GM19455 (cell line): ENCODE measurements around the gene AQP2.

Source experiments
- ATAC-seq: cut with Tn5 transposase; IDR thresholded peaks from one replicate; pipeline ENCODE4 v1.9.1; 2021; ENCODE audit not compliant: unreplicated experiment

AQP2 gene, protein sequence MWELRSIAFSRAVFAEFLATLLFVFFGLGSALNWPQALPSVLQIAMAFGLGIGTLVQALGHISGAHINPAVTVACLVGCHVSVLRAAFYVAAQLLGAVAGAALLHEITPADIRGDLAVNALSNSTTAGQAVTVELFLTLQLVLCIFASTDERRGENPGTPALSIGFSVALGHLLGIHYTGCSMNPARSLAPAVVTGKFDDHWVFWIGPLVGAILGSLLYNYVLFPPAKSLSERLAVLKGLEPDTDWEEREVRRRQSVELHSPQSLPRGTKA

DNA sequence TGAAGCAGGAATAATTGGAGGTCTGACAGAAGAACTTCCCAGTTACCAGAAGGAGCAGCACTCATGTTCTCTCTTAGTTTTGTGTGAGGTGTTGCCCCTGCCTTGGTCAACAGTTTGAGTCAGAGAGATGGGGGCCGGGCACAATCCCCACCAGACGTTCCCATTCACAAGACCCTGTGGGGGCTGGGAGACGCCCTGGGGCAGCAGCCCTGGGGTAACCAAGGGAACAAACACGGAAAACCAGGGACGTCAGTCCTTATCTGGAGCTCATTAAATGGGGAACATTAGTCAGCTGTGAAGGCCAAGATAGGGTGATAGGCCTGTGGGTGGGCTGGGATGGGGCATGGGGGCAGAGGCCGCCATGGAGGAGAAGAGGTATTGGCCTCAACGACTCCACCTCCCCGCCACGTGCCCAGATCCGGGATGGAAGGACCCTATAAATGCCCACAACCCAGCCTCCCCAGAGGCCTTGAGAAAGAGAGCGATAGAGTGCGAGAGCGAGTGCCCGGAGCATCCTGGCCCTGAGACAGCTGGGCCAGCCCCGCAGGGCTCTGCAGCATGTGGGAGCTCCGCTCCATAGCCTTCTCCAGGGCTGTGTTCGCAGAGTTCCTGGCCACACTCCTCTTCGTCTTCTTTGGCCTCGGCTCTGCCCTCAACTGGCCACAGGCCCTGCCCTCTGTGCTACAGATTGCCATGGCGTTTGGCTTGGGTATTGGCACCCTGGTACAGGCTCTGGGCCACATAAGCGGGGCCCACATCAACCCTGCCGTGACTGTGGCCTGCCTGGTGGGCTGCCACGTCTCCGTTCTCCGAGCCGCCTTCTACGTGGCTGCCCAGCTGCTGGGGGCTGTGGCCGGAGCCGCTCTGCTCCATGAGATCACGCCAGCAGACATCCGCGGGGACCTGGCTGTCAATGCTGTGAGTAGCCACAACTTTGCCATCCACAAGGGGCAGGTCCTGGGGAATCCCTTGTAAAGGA, at the start of gene AQP2:
TSS of gene AQP2 (plus strand) at position 465 of the 979 bp plus-strand sequence. CDS start at position 559, 94 bp downstream.
- no peak for ATAC-seq

DNA sequence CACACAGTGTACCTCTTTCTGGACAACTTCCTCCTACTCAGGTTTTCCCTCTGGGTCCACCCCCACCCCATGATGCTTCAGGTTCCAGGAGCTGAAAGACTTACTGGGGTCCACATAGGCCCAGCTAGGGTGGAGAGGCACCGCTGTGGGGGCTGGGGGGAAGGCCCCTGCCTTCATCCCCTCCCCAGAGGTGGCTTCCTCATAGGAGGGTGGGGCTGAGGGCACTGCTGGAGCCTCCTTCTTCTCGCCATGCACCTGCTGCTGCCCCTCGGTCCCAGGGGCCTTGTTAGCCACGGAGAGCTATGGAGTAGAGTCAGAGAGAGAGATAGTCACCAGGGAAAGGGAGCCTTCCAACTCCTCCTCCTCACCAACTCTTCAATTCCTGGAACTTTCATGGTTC, 49.5 kb upstream of the AQP2 start:
- ATAC-seq: no peak

DNA sequence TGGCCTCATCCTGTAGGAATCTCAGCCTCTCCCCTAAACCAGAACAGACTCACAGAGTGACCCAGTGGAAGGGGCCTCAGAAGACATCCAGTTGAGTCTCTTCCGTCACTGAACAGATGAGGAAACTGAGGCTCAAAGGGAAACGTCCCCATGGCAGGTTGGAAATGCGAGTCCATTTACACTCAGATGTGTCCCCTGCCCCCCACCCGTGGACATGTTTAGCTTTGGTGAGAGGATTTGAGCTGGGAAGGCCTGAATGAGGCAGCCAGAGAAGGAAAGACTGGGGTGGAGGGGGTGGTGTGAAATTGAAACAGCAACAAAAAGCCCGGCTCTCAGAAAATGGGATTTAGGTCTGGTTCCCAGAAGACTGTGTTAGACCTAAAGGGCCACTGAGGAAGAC, 48.6 kb upstream of the AQP2 start:
- no peak for ATAC-seq

DNA sequence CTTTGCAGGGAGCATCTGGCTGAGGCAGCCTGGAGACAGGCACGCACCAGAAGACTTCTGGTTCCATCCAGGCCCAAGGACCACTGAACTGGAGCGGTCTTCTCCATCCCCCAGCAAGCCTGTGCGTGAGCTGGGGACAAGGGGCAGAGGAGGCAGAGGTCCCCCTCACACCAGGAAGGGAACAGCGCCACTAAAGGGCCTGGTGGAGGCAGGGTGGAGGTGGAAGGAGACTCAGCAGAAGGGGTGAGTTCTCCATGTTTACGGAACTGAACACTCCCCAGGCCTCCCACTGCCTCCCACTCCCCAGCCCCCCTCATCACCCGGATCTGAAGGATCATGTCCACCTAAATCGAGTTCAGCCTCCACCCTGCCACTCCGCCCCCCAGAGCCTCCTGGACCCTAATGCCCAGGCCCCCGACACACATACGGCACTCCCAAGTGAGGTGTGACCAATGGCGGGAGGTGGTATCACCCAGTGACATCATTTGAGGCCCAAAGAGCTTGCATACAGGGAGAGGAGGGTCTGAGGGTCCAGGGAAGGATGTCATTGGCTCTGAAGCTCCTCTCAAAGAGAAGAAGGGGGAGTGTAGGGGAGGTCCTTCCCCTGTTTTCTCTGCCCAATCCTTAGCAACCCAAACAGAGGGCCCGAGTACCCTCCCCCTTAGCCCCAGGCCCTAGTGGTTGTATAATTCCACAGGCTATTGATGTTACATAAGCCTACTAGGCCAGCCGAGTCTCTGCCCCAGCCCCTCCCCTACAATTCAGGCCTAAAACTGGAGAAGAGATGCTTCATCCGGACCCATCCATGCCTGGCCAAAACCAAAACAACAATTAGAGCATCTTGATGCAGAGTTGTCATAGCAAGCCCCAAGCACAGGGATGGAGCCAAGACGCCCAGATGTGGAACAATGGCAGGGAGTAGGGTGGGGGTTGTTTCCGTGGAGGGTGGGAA, 47.9 kb upstream of the AQP2 start:
- ATAC-seq: no peak

DNA sequence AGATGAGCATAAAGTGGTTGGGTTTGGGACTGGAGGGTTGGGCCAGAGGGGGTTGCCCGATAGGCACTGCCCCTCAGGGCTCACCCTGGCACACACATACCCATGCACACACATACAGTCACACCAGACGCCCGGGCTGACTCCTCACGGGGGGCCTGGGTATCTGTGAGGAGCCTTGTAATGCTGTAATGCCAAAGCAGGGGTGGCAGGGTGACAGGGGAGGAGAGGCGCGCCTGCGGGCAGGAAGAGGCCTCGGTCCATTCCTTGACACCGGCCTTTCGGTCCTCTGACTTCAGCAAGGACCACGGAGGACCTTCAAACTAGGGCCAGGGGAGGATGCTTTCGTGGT, 47.2 kb upstream of the AQP2 start:
- ATAC-seq: no peak

DNA sequence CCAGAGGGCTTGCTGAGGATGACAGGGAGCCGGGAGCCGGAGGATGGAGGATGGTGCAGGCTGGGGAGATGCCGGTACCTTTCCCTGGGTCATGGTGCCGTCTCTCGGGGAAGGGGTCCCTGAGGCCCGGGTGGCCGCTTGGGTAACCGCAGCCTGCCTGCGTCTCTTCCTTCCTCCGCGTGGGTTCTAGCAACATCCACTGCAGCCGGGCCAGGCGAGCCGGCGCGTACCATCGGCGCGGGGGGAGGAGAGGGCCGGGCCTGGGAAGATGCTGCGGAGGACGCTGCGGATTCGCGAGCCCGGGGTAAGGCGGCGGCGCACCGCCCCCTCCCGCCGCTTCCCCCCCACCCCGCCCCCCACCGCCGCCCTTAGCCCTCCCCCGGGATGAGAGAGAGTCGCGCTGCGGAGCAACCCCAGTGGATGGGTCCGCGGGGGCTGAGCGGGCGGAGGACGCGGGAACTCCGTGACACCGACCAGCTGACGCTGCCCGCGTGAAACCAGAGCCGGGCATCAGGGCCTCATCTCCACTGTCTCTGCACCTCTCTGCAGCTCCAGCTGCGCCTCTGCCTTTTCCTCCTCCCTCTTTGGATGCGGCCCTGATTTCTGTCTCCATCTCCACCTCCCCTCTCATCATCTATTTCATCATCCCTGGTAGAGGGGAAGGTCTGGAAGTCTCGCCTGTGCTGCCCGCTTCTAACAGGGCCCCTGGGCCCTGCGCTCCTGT, 46.7 kb upstream of the AQP2 start, which contains the start of gene FAIM2:
TSS of gene FAIM2 (minus strand) at position 201 of the 724 bp plus-strand sequence. CDS start at position 93, 108 bp downstream.
- no peak for ATAC-seq

DNA sequence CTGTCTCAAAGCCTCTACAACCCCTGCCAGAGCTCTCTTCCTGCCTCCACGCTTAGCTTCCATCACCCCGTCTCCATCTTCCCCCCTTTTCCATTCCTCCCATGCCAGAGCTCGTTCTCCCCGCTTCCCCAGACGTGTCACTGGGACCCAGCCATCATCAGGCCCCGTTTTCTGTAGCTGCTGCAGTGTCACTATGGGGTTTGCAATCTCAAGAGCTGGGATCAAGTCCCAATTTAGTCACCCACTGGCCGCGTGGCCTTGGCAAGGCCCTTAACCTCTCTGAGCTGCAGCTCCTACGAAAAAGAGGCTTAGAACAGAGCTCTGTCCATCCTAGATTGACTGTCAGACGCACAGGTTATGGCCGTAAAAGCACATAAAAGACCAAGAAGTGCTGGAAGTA, 45.9 kb upstream of the AQP2 start:
- ATAC-seq: no peak

DNA sequence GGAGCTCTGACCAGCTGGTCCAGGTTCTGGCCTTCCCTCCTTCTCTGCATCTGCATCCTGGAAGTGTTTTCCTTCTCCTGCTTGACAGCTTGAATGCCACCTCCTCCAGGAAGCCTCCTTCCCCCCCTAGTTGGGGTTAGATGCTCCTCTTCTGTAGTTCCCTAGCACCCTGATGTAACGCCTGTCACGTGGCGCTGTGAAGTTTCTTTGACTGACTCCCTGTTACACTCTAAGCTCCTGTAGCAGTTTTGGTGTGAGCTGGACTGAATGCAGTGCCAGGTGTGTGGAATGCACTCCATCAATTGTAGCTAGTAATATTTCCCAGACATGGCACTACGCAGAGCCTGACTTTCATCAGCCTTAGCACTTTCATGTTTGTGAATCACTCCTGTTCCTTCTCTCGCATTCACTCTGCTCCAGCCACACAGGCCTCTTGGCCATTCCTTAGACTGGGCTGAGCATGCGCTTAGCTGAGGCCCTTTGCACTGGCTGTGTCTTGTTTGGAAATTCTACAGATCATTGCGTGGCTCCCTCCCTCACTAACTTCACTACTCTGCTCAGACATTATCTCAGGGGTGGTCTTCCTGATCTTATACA, 44.7 kb upstream of the AQP2 start:
- ATAC-seq: no peak

DNA sequence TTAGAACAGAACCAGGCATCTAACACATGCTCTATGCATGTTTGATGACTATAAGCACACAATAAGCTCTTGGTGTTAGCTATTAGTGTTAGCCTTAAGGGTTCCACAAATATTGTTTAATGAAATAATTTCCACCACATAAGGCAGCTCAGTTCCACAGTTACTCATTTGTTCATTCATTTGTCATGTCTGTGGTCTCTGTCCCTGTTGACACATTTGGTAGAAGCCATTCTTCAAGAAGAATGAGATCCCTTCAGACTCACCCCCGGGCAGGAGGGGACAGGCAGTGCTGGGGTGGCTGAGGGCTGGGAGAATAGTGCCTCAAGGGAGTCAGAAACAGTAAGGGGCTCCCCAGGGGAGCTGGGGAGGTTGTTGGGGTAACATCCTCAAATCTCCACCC, 43.2 kb upstream of the AQP2 start:
- ATAC-seq: no peak

DNA sequence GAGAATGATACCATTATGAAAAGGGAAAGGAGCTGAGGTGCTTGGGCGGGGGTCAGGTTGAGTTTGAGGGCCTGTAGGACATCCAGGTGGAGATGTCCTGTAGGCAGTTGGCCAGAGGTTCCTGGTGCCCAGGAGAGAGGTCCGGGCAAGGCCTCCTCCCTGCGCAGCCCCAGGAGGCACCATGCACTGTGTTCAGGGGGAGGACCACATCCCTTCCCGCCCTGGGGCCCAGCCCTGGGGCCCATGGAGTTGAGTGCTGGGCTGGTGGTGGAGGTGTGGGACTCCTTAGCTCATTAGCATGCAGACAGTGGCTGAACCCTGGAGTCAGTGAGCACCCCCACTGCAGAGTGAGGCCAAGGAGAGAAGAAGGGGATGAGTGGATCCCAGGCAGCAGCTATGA, 41.2 kb upstream of the AQP2 start:
- ATAC-seq: no peak

DNA sequence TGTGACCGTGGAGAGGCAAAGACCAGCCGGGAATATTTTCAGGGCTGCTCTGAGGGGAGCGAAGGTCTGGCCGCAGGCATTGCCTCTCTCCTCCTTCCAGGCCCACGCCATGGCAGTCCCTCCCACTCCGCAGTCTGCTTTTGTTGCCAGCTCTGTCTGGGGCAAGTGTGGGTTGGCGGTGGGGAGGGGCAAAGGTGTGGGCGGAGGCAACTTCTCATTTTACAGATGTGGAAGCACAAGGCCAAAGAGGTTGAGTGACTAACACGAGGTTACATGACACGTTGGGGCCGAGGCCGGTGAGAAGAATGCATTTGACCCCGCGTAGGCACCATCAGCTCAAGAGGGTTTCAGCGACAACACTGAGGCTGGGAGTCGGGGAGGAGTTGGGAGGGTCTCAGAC, 40.7 kb upstream of the AQP2 start:
- ATAC-seq: no peak

DNA sequence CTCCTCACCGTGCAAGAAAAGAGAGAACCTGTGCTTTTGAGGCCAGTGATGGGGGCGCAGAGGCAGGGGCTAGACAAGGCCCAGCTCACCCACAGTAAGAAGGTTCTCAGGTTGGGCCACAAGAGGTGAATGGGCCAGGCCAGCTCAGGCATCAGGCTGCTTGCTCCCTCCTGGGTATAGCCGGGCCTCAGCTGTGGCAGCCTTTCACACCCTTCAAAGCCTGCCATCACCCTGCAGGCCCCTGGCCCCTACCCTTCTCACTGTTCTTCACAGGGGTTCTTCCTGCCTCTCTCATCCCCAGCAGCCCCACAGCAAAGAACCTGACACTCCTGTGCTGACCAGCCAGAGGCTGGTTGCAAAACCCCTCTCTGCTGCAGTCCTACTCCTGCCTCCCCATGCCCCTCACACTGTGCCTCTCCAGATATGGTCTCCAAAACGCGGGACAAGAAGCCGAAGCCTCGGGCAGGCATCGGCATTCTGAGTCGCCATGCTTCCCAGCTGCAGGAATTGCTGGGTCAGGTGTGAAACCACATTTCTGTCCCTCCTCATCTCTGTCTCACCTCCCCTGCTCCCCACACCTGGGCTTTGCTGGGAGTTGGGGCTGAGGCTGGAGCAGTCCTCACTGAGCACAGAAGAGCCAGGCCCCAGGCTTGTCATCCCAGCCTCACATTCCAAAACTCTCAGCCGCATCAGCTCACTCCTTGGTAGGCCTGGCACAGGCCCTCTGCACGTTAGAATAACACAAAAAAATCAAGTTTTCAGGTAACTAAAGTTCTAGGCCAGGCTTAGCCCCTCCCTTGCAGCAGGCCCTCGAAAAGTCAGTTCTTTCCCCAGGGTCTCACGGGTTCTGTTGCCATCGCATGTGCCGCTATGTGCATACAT, 40.0 kb upstream of the AQP2 start:
- no peak for ATAC-seq

DNA sequence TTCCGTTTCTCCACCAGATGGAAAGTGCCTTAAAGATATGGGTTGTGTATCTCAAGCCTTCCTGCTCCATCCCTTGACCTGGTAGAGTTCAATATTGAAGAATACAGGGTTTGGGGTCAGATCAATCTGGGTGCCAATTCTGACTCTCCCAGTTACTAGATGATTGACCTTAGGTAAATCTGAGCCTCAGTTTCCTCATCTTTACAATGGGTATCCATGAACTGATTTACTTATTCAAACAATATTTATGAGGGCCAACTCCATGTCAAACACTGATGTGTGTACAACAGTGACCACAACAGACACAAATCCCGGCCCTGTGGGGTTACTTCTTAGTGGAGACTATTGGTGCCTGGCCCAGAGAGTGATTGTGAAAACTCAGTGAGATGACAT, 39.3 kb upstream of the AQP2 start:
- no peak for ATAC-seq

DNA sequence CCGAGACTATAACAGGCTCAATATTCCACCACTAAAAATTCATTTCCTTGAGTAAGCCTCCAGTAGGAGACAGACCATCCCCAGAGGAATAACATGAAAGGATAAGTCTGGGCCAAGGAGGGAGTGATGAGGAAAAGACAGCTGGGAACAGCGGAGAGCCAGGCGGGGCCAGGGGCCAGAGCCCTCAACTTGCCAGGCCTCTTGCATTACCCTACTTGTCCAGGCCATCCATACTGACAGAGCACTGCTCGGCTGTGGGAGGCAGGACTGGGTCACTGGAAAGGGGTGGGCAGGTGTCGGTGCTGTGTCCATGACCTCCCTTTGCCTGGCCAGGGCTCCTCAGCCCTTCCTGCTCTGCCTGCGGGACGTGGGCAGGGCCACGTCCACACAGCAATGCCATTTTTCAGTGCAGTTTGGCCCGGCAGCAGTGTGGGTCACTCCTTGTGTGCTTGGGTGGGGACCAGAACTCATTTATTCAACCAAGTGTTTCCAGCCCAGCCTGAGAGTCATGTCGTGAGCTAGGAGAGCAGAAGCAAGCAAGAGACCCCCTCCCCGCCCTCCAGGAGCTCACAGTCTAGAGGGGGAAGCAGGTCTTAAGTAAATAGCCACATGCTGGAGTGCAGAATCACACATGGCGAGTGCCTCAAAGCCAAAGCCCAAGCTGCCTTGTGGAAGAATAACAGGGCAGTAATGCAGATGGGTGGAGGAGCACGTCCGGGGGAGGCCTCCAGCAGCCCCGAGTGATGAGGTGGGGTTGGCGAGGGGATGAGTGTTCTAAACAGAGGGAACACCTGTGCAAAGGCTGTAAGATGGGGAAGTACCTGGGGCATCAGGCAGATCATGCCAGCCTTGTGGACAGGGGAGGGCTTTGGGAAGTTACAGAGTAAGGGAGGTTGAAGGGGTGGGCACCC, 37.9 kb upstream of the AQP2 start:
- ATAC-seq: no peak

DNA sequence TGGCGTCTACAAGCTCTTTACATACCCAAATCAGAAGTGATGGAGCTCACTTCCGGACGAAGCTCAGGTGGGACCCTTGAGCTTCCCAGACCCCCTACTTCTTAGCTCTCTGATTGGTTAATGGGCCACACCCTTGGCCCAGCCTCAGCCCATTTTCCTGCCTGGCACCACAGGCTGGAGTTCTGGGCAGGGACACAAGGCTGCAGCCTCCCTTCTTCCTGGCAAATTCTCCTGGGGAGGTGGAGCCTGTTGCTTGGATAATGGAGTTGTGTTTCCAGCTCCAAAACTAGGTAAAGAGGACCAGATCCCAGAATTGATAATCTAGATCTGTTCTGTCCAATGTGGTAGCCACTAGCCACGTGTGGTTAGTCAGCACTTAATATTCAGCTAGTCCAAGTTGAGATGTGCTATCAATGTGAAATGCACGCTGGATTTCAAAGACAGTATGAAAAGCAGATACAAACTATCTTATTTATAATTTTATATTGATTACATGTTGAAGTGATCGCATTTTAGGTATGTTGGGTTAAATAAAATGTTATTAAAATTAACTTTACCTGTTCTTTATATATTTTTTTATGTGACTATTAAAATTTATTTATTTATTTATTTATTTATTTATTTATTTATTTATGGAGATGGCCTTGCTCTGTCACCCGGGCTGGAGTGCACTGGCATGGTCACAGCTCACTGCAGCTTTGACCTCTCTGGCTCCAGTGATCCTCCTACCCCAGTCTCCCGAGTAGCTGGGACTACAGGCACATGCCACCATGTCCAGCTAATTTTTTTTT, 34.2 kb upstream of the AQP2 start:
- no peak for ATAC-seq

DNA sequence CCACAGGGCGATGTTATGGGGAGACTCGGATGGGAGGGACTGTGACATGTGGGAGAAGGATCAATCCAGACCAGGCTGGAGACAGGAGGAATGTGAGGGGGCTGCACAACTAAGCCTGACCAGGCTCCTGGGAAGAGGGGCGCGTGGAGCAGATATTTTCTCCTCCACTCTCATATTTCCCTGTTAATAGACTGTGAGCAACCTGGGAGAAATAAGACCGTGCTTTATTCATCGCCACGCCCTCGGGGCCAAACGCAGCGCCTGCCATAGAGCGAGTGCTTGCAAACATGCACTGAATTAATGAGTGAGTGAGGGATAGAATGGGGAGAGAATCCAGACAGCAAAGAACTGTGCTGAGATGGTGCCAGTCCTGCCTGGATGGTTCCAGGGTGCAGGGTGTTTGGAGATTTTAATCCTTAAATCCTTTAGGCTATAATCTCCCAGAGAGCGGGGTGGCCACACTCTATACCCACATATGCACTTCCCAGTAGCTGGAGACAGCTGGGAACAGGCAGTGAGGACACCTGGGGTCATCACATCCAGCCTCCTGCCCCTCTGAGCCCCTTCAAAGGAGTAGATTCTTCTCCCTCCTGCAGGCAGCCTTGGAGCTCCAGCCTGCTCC, 33.3 kb upstream of the AQP2 start:
- no peak for ATAC-seq

DNA sequence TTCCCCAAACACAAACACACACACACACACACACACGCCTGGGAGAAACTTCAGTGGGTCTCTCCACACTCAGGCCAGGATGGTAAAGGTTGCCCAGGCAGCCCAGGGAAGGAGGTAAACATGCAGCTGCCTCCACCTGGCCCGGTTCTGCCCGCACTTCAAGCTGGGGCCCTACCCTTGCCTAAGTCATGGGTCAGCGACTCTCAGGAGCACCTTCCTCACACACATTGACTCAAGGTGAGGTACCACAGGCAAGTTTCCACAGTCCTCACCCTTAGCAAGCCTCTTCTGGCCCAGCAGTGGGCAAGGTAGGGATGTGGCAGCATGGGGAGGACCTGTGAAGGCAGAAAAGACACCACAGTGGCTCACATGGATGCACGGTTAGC, 32.8 kb upstream of the AQP2 start:
- no peak for ATAC-seq
